ENCODE data around the gene MRGPRE.

Gene MRGPRE

GRCh38 chr11:3226846-3227567 is 5.2 kb downstream of the MRGPRE start:
- DNase-seq = no peak

- DNase-seq = no peak
These were observed 6.1 kb downstream of the MRGPRE start for GRCh38 chr11:3225826-3226750.

- no peak for DNase-seq
These were observed 7.0 kb downstream of the MRGPRE start for GRCh38 chr11:3225159-3225758.

- DNase-seq = no peak
These were observed 7.7 kb downstream of the MRGPRE start for GRCh38 chr11:3224401-3225057.

GRCh38 chr11:3223932-3224381 is 8.3 kb downstream of the MRGPRE start:
- no peak for DNase-seq

- no peak for DNase-seq
These were observed 9.0 kb downstream of the MRGPRE start for GRCh38 chr11:3222941-3223915.

- DNase-seq = no peak
These were observed 10.0 kb downstream of the MRGPRE start for GRCh38 chr11:3222003-3222855.

GRCh38 chr11:3221408-3222002 is 10.7 kb downstream of the MRGPRE start:
- no peak for DNase-seq

GRCh38 chr11:3220521-3221407 is 11.5 kb downstream of the MRGPRE start:
- DNase-seq = no peak

- no peak for DNase-seq
These were observed 12.1 kb downstream of the MRGPRE start for GRCh38 chr11:3220101-3220500.

GRCh38 chr11:3219281-3219892 is 12.8 kb downstream of the MRGPRE start:
- no peak for DNase-seq

- DNase-seq = no peak
These were observed 13.5 kb downstream of the MRGPRE start, which contains the start of gene MRGPRG for GRCh38 chr11:3218483-3219280. Gene MRGPRG (minus strand): TSS chr11:3218813. CDS start chr11:3218813, 0 bp downstream.

GRCh38 chr11:3217818-3218482 is 14.3 kb downstream of the MRGPRE start:
- DNase-seq = no peak

- no peak for DNase-seq
These were observed 16.1 kb downstream of the MRGPRE start for GRCh38 chr11:3216027-3216525.

GRCh38 chr11:3215346-3216026 is 16.7 kb downstream of the MRGPRE start:
- DNase-seq = no peak

GRCh38 chr11:3214420-3214699 is 17.9 kb downstream of the MRGPRE start:
- DNase-seq = no peak

Data from activated CD4-positive, alpha-beta T cell treated with anti-CD3 and anti-CD28 coated beads for 48 hours (primary cell).